Sigmoid colon (tissue), 3 donors: ENCODE data around the gene RPGRIP1L.

ENCODE experiments used
- POLR2A ChIP-seq, 2 donors: fragments of 450-650 bp; IDR thresholded peaks; one replicate each; pipeline ENCODE4 v1.6.1; 2016; ENCODE audit warnings: antibody characterized with exemption in 2 of 2, mild to moderate bottlenecking in 2 of 2, moderate library complexity in 2 of 2
- TF ChIP-seq, protein P1 (sequence below), 4 experiments: fragments of 450-650 bp in 3 of 4; fragments of 200-600 bp in 1 of 4; IDR thresholded peaks; one replicate each; pipeline ENCODE4 v1.5.1; 2016 to 2019; ENCODE audit warnings: antibody characterized with exemption in 4 of 4, mild to moderate bottlenecking in 3 of 4, moderate library complexity in 2 of 4

DNA sequence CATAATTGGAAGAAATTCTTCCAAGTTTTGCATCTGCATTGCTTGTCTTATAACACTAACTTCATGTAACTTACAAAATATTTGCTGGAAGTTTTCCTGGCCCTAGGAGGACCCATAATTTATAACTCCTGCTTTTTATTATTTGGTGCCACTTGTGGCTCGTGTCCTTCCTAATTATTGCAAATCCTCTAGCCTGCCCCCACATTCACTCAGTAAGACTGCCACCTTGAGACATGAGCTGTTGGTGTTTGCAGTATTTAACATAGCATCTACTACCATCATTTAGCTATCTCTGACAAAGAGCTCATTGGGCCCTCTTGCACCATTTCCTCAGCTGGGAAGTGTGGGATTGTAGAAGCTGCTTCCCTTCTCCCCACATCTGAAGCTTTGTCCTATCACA, 49.8 kb upstream of the RPGRIP1L start:
- no peak for TF ChIP-seq POLR2A (IDR thresholded peaks at IDR 0.05)
- TF ChIP-seq, protein P1, sequence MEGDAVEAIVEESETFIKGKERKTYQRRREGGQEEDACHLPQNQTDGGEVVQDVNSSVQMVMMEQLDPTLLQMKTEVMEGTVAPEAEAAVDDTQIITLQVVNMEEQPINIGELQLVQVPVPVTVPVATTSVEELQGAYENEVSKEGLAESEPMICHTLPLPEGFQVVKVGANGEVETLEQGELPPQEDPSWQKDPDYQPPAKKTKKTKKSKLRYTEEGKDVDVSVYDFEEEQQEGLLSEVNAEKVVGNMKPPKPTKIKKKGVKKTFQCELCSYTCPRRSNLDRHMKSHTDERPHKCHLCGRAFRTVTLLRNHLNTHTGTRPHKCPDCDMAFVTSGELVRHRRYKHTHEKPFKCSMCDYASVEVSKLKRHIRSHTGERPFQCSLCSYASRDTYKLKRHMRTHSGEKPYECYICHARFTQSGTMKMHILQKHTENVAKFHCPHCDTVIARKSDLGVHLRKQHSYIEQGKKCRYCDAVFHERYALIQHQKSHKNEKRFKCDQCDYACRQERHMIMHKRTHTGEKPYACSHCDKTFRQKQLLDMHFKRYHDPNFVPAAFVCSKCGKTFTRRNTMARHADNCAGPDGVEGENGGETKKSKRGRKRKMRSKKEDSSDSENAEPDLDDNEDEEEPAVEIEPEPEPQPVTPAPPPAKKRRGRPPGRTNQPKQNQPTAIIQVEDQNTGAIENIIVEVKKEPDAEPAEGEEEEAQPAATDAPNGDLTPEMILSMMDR (IDR thresholded peaks at IDR 0.05), result no peak
